ENCODE measurements around the gene TYW5.

The TYW5 gene

DNA sequence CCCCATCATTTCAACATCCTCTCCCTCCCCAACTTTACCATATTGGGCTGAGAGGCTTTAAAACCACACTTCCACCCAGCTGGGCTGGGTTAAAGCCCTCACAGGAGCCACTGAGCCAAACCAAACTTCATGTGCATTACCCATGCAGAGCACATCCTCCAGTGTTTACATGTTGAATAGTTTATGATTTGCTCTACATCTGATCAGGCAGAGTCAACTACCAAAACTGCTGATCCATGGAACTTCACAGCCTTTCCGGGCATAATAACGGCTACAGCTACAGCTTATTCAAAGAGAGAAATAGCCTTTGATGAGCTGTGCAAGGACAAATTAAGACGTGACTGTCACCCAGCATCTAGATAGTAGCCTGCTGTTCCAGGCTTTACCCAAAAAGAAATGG, 39.1 kb upstream of the TYW5 start:
- H3K27me3 ChIP-seq (replicated peaks in 2 of 5; ENCODE audit: control insufficient read depth in 4 of 5, insufficient read depth in 5 of 5, low read length in 4 of 5), result no peaks in the 10 kb centered on the region
- POLR2A ChIA-PET, result no interaction called here
- no peaks in the 10 kb centered on the region for H3K9me3 ChIP-seq (ENCODE audit: control extremely low read depth in 1 of 5, control insufficient read depth in 4 of 5, insufficient read depth in 2 of 5, low read depth in 1 of 5, low read length in 4 of 5)
- no peaks in the 10 kb centered on the region for H3K36me3 ChIP-seq (ENCODE audit: control insufficient read depth in 4 of 4, insufficient read depth in 4 of 4, low read length in 3 of 4)
- no peak for DNase-seq
- H3K4me3 ChIP-seq (ENCODE audit: control insufficient read depth in 1 of 7, extremely low read depth in 1 of 7, insufficient read depth in 4 of 7, low read depth in 2 of 7, low read length in 6 of 7), result no peak overlapping the region
- peaks cover 0 to 16% (median 1%) of the 10 kb centered on the region in 4 experiments for H3K4me1 ChIP-seq (ENCODE audit: control extremely low read depth in 1 of 4, control insufficient read depth in 4 of 4, insufficient read depth in 4 of 4, low read length in 3 of 4)
- no peak overlapping the region for H3K27ac ChIP-seq (ENCODE audit: insufficient read depth in 1 of 2, low read depth in 1 of 2, low read length in 2 of 2, poor library complexity in 1 of 2, severe bottlenecking in 2 of 2)
- CTCF ChIA-PET, result interaction anchor here (3.3 kb wide), 1 partner anchor 9 kb away, joined by 10 read pairs; no protein-coding TSS in a partner anchor
- 100% methylated on average over 3 of the region's 3 CpGs for WGBS (ENCODE audit: insufficient coverage)

DNA sequence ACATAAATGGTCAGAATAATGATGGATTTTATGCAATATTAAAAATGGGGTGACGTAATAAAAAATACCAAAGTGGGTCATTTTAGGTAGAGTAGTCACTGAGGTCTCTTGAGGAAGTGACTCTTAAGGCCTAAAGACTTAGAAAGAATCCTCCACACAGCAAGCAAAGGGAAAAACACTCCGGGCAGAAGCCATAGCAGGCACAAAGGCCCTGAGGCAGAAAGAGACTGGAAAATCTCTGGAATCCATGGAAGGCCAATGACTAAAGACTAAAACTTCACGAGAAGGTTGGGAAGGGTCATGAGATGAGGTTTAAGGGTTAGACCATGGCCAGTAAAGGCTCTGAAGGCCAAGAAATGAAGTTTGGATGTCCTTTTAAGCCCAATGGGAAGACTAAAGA, 37.0 kb upstream of the TYW5 start:
- ChIA-PET POLR2A (no interaction called here), CTCF (no interaction called here)
- 100% methylated on average over 1 of the region's 3 CpGs for WGBS (ENCODE audit: insufficient coverage)

DNA sequence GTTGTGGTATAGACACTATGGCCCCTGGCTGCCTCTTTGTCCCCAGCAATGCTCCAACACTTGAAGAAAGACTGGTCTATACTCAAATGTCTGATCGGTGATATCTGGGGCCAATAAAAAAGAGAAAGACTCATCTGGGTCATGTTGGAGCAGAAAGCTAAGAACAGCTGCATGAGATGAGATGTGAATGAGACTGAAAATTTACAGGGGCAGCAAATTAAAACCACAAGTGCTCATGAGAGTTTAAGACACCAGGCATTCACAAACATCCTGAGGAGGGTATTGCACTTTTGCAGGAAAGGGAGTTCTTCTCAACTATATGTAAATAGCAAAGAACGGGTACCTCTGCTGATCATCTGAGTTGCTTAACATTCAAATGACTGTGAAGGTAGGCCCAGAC, 36.4 kb upstream of the TYW5 start:
- ChIA-PET POLR2A (no interaction called here), CTCF (no interaction called here)
- Histone ChIP-seq H3K4me3 (ENCODE audit: control insufficient read depth in 1 of 7, extremely low read depth in 1 of 7, insufficient read depth in 4 of 7, low read depth in 2 of 7, low read length in 6 of 7) (no peak overlapping the region), H3K4me1 (ENCODE audit: control extremely low read depth in 1 of 4, control insufficient read depth in 4 of 4, insufficient read depth in 4 of 4, low read length in 3 of 4) (peaks cover 6 to 28% (median 12%) of the 10 kb centered on the region in 4 experiments), H3K27ac (ENCODE audit: insufficient read depth in 1 of 2, low read depth in 1 of 2, low read length in 2 of 2, poor library complexity in 1 of 2, severe bottlenecking in 2 of 2) (no peak overlapping the region), H3K9me3 (ENCODE audit: control extremely low read depth in 1 of 5, control insufficient read depth in 4 of 5, insufficient read depth in 2 of 5, low read depth in 1 of 5, low read length in 4 of 5) (no peaks in the 10 kb centered on the region), H3K27me3 (replicated peaks in 2 of 5; ENCODE audit: control insufficient read depth in 4 of 5, insufficient read depth in 5 of 5, low read length in 4 of 5) (no peaks in the 10 kb centered on the region), H3K36me3 (ENCODE audit: control insufficient read depth in 4 of 4, insufficient read depth in 4 of 4, low read length in 3 of 4) (no peaks in the 10 kb centered on the region)
- 100% methylated on average over 1 of the region's 2 CpGs for WGBS (ENCODE audit: insufficient coverage)
- no peak for DNase-seq

More for the DNA sequence above, 37.0 kb upstream of the TYW5 start:
- Histone ChIP-seq H3K4me1 (ENCODE audit: control extremely low read depth in 1 of 4, control insufficient read depth in 4 of 4, insufficient read depth in 4 of 4, low read length in 3 of 4) (peaks cover 6 to 27% (median 12%) of the 10 kb centered on the region in 4 experiments), H3K36me3 (ENCODE audit: control insufficient read depth in 4 of 4, insufficient read depth in 4 of 4, low read length in 3 of 4) (no peaks in the 10 kb centered on the region), H3K27me3 (replicated peaks in 2 of 5; ENCODE audit: control insufficient read depth in 4 of 5, insufficient read depth in 5 of 5, low read length in 4 of 5) (no peaks in the 10 kb centered on the region), H3K27ac (ENCODE audit: insufficient read depth in 1 of 2, low read depth in 1 of 2, low read length in 2 of 2, poor library complexity in 1 of 2, severe bottlenecking in 2 of 2) (no peak overlapping the region), H3K4me3 (ENCODE audit: control insufficient read depth in 1 of 7, extremely low read depth in 1 of 7, insufficient read depth in 4 of 7, low read depth in 2 of 7, low read length in 6 of 7) (no peak overlapping the region), H3K9me3 (ENCODE audit: control extremely low read depth in 1 of 5, control insufficient read depth in 4 of 5, insufficient read depth in 2 of 5, low read depth in 1 of 5, low read length in 4 of 5) (no peaks in the 10 kb centered on the region)
- DNase-seq, result no peak

DNA sequence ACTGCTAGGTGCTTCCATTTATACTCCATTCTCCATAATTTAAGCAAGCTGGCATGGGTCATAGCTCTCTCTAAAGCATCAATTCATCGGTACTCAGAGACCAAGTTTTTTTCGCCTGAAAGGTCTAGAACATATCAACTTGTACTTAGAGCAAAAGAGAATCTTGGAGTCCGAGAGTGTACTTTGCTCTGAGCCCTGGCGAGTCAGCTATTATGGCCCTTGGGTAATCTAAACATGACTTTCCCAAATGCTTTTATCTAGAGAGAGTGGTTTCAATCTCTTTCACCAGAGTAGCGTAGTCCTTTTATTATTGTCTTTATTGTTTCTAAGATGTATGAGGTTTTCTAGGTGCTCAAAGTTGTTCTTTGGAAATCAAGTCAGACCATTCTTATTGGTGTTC, 34.5 kb upstream of the TYW5 start:
- POLR2A ChIA-PET, result interaction anchor here (0.8 kb wide), 1 partner anchor 11 kb away, joined by 5 read pairs; no protein-coding TSS in a partner anchor
- CTCF ChIA-PET, result interaction anchor here (1.2 to 1.8 kb wide), 2 partner anchors 10 to 282 kb away, joined by 3 to 5 read pairs; no protein-coding TSS in a partner anchor

DNA sequence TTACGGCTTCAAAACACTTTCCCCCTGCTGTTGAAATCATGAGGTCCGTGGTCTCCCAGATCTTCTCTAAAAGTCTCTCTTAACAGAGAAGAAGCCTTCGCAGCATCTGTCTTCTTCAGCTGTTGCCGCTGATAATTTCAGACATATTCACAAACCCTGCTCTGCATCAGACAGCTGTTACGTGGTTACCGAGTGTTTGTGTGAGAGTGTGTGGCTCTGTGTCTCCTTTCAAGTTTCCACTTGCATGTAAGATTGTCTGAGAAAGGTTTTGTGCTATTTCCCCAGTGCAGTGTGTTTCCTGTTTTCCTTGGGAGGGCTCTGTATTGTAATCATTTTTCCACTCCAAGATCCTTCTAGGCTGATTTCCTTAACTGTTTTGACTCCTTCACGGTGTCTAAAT, 32.9 kb upstream of the TYW5 start:
- no peaks in the 10 kb centered on the region for H3K36me3 ChIP-seq (ENCODE audit: control insufficient read depth in 4 of 4, insufficient read depth in 4 of 4, low read length in 3 of 4)
- peak overlapping the region in 2 of 7 experiments; percentile 5 to 14 for H3K4me3 ChIP-seq (ENCODE audit: control insufficient read depth in 1 of 7, extremely low read depth in 1 of 7, insufficient read depth in 4 of 7, low read depth in 2 of 7, low read length in 6 of 7)
- DNase-seq, result peak in 2 of 3 donors; percentile 65 to 82
- WGBS (ENCODE audit: insufficient coverage), result 24% methylated on average over 4 of the region's 7 CpGs
- CTCF ChIA-PET, result interaction anchor here (0.7 to 1.8 kb wide), 5 partner anchors 8 to 483 kb away, joined by 3 to 7 read pairs (median 3); no protein-coding TSS in a partner anchor
- no peak overlapping the region for H3K27ac ChIP-seq (ENCODE audit: insufficient read depth in 1 of 2, low read depth in 1 of 2, low read length in 2 of 2, poor library complexity in 1 of 2, severe bottlenecking in 2 of 2)
- H3K27me3 ChIP-seq (replicated peaks in 2 of 5; ENCODE audit: control insufficient read depth in 4 of 5, insufficient read depth in 5 of 5, low read length in 4 of 5), result no peaks in the 10 kb centered on the region
- peaks cover 6 to 13% (median 10%) of the 10 kb centered on the region in 4 experiments for H3K4me1 ChIP-seq (ENCODE audit: control extremely low read depth in 1 of 4, control insufficient read depth in 4 of 4, insufficient read depth in 4 of 4, low read length in 3 of 4)
- POLR2A ChIA-PET, result no interaction called here
- H3K9me3 ChIP-seq (ENCODE audit: control extremely low read depth in 1 of 5, control insufficient read depth in 4 of 5, insufficient read depth in 2 of 5, low read depth in 1 of 5, low read length in 4 of 5), result no peaks in the 10 kb centered on the region

More for the DNA sequence above, 34.5 kb upstream of the TYW5 start:
- Histone ChIP-seq H3K4me3 (ENCODE audit: control insufficient read depth in 1 of 7, extremely low read depth in 1 of 7, insufficient read depth in 4 of 7, low read depth in 2 of 7, low read length in 6 of 7) (no peak overlapping the region), H3K9me3 (ENCODE audit: control extremely low read depth in 1 of 5, control insufficient read depth in 4 of 5, insufficient read depth in 2 of 5, low read depth in 1 of 5, low read length in 4 of 5) (no peaks in the 10 kb centered on the region), H3K4me1 (ENCODE audit: control extremely low read depth in 1 of 4, control insufficient read depth in 4 of 4, insufficient read depth in 4 of 4, low read length in 3 of 4) (peaks cover 6 to 28% (median 12%) of the 10 kb centered on the region in 4 experiments), H3K27me3 (replicated peaks in 2 of 5; ENCODE audit: control insufficient read depth in 4 of 5, insufficient read depth in 5 of 5, low read length in 4 of 5) (no peaks in the 10 kb centered on the region), H3K27ac (ENCODE audit: insufficient read depth in 1 of 2, low read depth in 1 of 2, low read length in 2 of 2, poor library complexity in 1 of 2, severe bottlenecking in 2 of 2) (no peak overlapping the region), H3K36me3 (ENCODE audit: control insufficient read depth in 4 of 4, insufficient read depth in 4 of 4, low read length in 3 of 4) (no peaks in the 10 kb centered on the region)
- no peak for DNase-seq
- WGBS (ENCODE audit: insufficient coverage), result 100% methylated on average over 3 of the region's 5 CpGs

DNA sequence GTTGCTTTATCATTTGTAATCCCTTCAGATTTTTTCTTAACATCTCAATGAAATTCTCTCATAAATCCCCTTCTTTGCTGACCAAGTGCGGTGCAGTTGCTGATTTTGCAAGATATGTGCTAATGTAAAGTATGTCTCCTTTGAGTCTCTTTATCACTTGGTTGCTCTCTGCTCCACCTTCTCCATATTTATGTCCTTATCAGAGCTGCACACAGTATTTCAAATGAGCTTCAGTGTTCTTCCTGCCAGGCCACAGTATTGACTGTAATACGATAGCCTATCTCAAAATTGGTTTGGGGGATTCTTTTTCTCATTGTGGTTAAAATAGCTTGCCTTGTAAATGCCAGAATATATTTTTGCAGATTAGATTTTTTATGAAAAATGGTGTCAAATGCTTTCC, 32.3 kb upstream of the TYW5 start:
- no peaks in the 10 kb centered on the region for H3K9me3 ChIP-seq (ENCODE audit: control extremely low read depth in 1 of 5, control insufficient read depth in 4 of 5, insufficient read depth in 2 of 5, low read depth in 1 of 5, low read length in 4 of 5)
- H3K4me1 ChIP-seq (ENCODE audit: control extremely low read depth in 1 of 4, control insufficient read depth in 4 of 4, insufficient read depth in 4 of 4, low read length in 3 of 4), result peaks cover 6 to 12% (median 10%) of the 10 kb centered on the region in 4 experiments
- no peak overlapping the region for H3K4me3 ChIP-seq (ENCODE audit: control insufficient read depth in 1 of 7, extremely low read depth in 1 of 7, insufficient read depth in 4 of 7, low read depth in 2 of 7, low read length in 6 of 7)
- DNase-seq, result peak in 2 of 3 donors; percentile 26 to 52
- ChIA-PET POLR2A (no interaction called here), CTCF (interaction anchor here (0.7 to 1.8 kb wide), 4 partner anchors 8 to 484 kb away, joined by 3 to 7 read pairs (median 3); no protein-coding TSS in a partner anchor)
- no peak overlapping the region for H3K27ac ChIP-seq (ENCODE audit: insufficient read depth in 1 of 2, low read depth in 1 of 2, low read length in 2 of 2, poor library complexity in 1 of 2, severe bottlenecking in 2 of 2)
- H3K36me3 ChIP-seq (ENCODE audit: control insufficient read depth in 4 of 4, insufficient read depth in 4 of 4, low read length in 3 of 4), result no peaks in the 10 kb centered on the region
- H3K27me3 ChIP-seq (replicated peaks in 2 of 5; ENCODE audit: control insufficient read depth in 4 of 5, insufficient read depth in 5 of 5, low read length in 4 of 5), result no peaks in the 10 kb centered on the region
- 50% methylated on average over 1 of the region's 2 CpGs for WGBS (ENCODE audit: insufficient coverage)

DNA sequence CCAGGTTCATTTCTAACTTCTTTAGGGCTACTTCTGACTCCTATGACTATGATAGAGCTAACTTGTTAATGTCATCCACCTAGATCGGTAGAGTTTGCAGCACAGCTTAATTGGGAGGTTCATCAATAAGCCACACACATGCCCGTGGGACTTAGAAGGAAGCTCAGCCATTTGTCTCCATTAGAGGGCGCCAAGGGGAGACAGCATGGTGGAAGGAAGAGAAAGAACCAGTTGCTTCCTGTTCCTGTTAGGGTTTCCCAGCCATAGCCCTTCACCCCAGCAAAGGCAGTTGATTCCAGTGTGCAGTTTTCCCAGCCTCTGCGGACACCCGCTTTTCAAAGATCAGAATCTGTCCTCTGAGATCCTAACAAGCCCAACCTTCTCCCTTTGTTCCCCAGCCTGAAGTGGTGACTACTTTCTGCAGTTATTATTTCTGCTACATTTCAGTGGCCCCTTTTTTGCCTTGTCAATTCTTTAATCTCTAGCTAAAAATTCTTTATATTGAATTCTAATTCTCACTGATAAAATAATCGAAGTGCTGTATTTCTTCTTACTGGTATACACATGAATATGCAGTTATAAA, 30.4 kb upstream of the TYW5 start:
- Histone ChIP-seq H3K9me3 (ENCODE audit: control extremely low read depth in 1 of 5, control insufficient read depth in 4 of 5, insufficient read depth in 2 of 5, low read depth in 1 of 5, low read length in 4 of 5) (no peaks in the 10 kb centered on the region), H3K27ac (ENCODE audit: insufficient read depth in 1 of 2, low read depth in 1 of 2, low read length in 2 of 2, poor library complexity in 1 of 2, severe bottlenecking in 2 of 2) (no peak overlapping the region), H3K27me3 (replicated peaks in 2 of 5; ENCODE audit: control insufficient read depth in 4 of 5, insufficient read depth in 5 of 5, low read length in 4 of 5) (no peaks in the 10 kb centered on the region), H3K36me3 (ENCODE audit: control insufficient read depth in 4 of 4, insufficient read depth in 4 of 4, low read length in 3 of 4) (no peaks in the 10 kb centered on the region), H3K4me1 (ENCODE audit: control extremely low read depth in 1 of 4, control insufficient read depth in 4 of 4, insufficient read depth in 4 of 4, low read length in 3 of 4) (peaks cover 6 to 12% (median 10%) of the 10 kb centered on the region in 4 experiments), H3K4me3 (ENCODE audit: control insufficient read depth in 1 of 7, extremely low read depth in 1 of 7, insufficient read depth in 4 of 7, low read depth in 2 of 7, low read length in 6 of 7) (no peak overlapping the region)
- WGBS (ENCODE audit: insufficient coverage), result 70% methylated on average over 5 of the region's 6 CpGs
- peak; percentile 74 to 84 (median 83) for DNase-seq
- CTCF ChIA-PET, result interaction anchor here (0.6 to 5.8 kb wide), 14 partner anchors 9 to 718 kb away, joined by 3 to 49 read pairs (median 4); no protein-coding TSS in a partner anchor
- POLR2A ChIA-PET, result no interaction called here
